Vagina (tissue), 2 donors: ENCODE data around the gene MTERF4. TPM values are rescaled to one million over a fixed set of nuclear protein-coding genes. Genes with fewer than 3 reads are reported as not detected.

Source experiments
- DNase-seq, 2 donors: peaks; one replicate each; pipeline ENCODE4 v3.0.0-alpha.2; 2017; ENCODE audit errors: extremely low spot score in 2 of 2
- H3K27ac ChIP-seq: fragments of 200-600 bp; sonication (generic); one replicate; pipeline ENCODE4 v1.5.1; 2019
- H3K27me3 ChIP-seq: fragments of 200-600 bp; sonication (generic); one replicate; pipeline ENCODE4 v1.5.1; 2019
- H3K36me3 ChIP-seq, 2 donors: fragments of 200-600 bp; sonication (generic); one replicate each; pipeline ENCODE4 v1.5.1; 2017 to 2019
- H3K4me1 ChIP-seq: fragments of 200-600 bp; sonication (generic); one replicate; pipeline ENCODE4 v1.5.1; 2019
- H3K4me3 ChIP-seq, 2 donors: fragments of 200-600 bp; sonication (generic); 1 replicate in 1 of 2; 2 replicates in 1 of 2; pipeline ENCODE4 v1.5.1; 2016 to 2019
- H3K9me3 ChIP-seq: fragments of 200-600 bp; sonication (generic); one replicate; pipeline ENCODE4 v1.5.1; 2019
- POLR2A ChIP-seq, 2 donors: fragments of 450-650 bp; IDR thresholded peaks; one replicate each; pipeline ENCODE4 v1.6.1; 2017; ENCODE audit warnings: antibody characterized with exemption in 2 of 2, mild to moderate bottlenecking in 2 of 2, moderate library complexity in 2 of 2
- POLR2AphosphoS5 ChIP-seq, 2 donors: sonication (generic); formaldehyde crosslinking; IDR thresholded peaks; one replicate each; pipeline ENCODE4 v1.9.0; 2017; ENCODE audit warnings: antibody characterized with exemption in 2 of 2, mild to moderate bottlenecking in 2 of 2, low read depth in 1 of 2; ENCODE audit not compliant: insufficient read depth in 1 of 2
- intact Hi-C: fragments of 100-400 bp; cut with DNase I; formaldehyde crosslinking; loops from one replicate; pipeline ENCODE4 v1.15.1; 2023
- total RNA-seq: library from RNA; depleted of rRNA; stranded (reverse); fragments of >200 nt; gene quantifications from one replicate; pipeline ENCODE4 v1.2.3, GENCODE V29; 2016
- TF ChIP-seq, protein P1 (sequence below), 3 experiments: fragments of 450-650 bp in 2 of 3; fragments of 200-600 bp in 1 of 3; sonication (generic) in 1 of 3; IDR thresholded peaks; one replicate each; pipeline ENCODE4 v1.5.1; 2017 to 2019; ENCODE audit warnings: antibody characterized with exemption in 3 of 3, mild to moderate bottlenecking in 2 of 3, moderate library complexity in 2 of 3

Gene MTERF4
- total RNA-seq, 1 donor from 2014 or later, result 30.2 TPM

DNA sequence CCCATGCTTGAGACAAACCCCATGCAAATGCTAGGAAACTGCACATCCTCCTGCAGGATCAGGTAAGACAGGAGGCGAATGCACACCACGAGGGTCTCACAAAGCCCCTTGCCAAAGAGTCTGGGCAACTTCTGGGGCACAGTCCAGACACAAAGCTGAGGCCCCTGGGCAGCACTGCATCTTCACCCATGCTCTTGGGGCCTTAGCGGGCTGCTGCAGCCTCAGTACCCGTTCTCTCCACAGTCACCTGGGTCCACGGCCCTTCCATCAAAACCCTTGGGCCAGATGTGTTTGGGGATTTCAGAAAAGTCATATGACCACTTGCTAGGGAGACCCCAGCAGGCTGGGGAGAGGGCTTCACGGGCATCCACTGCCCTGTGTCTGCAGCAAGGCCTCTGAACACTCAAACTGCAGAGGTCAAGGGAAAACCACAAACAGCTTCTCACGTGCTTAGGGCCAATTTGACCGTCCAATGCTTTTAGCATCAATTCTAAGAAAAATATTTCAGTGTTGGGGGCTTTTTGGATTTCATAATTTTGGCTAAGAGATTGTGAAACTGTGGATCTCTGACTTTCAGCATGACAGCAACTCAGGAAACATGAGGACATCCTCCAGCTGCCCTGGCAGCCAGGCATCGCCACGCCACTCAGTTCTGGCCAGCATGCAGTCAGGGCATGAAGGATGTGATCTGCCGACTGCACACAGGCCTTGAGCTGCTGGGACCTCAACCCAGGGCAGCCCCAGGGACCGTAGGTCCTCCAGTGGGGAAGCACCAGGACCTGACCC is 27.2 kb upstream of the MTERF4 start:
- Histone ChIP-seq H3K27me3 (no peaks in the 10 kb centered on the region), H3K4me1 (no peaks in the 10 kb centered on the region), H3K9me3 (no peaks in the 10 kb centered on the region), H3K36me3 (no peaks in the 10 kb centered on the region), H3K27ac (no peak overlapping the region), H3K4me3 (no peak overlapping the region)
- intact Hi-C loops, result no loop called here
- DNase-seq, result no peak
- TF ChIP-seq, protein P1, sequence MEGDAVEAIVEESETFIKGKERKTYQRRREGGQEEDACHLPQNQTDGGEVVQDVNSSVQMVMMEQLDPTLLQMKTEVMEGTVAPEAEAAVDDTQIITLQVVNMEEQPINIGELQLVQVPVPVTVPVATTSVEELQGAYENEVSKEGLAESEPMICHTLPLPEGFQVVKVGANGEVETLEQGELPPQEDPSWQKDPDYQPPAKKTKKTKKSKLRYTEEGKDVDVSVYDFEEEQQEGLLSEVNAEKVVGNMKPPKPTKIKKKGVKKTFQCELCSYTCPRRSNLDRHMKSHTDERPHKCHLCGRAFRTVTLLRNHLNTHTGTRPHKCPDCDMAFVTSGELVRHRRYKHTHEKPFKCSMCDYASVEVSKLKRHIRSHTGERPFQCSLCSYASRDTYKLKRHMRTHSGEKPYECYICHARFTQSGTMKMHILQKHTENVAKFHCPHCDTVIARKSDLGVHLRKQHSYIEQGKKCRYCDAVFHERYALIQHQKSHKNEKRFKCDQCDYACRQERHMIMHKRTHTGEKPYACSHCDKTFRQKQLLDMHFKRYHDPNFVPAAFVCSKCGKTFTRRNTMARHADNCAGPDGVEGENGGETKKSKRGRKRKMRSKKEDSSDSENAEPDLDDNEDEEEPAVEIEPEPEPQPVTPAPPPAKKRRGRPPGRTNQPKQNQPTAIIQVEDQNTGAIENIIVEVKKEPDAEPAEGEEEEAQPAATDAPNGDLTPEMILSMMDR (IDR thresholded peaks at IDR 0.05), result no peak
- TF ChIP-seq POLR2A (IDR thresholded peaks at IDR 0.05), result no peak

DNA sequence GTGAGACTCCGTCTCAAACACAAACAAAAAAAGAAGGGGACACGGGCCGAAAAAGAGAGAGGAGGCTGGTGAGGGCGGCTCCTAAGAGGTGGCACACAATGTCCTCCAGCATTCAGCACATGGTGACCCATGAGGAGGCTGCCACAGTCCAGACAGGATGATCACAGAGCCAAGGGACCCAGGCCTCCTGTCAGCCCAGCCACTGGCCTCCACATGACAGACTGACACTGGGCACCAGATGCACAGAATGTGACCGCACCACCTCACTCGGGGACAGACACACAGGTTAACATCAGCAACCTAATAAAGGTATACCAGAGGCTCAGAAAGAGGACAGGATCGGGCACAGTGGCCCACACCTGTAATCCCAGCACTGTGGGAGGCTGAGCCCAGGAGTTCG is 26.2 kb upstream of the MTERF4 start:
- no peak for DNase-seq
- TF ChIP-seq POLR2AphosphoS5 (IDR thresholded peaks at IDR 0.05; ENCODE audit: insufficient read depth in 1 of 2, low read depth in 1 of 2), result no peak
- TF ChIP-seq, protein P1 (IDR thresholded peaks at IDR 0.05), result no peak
- Histone ChIP-seq H3K27me3 (no peaks in the 10 kb centered on the region), H3K9me3 (no peaks in the 10 kb centered on the region), H3K4me3 (no peak overlapping the region), H3K27ac (no peak overlapping the region), H3K36me3 (no peaks in the 10 kb centered on the region), H3K4me1 (no peaks in the 10 kb centered on the region)
- intact Hi-C loops, result no loop called here

DNA sequence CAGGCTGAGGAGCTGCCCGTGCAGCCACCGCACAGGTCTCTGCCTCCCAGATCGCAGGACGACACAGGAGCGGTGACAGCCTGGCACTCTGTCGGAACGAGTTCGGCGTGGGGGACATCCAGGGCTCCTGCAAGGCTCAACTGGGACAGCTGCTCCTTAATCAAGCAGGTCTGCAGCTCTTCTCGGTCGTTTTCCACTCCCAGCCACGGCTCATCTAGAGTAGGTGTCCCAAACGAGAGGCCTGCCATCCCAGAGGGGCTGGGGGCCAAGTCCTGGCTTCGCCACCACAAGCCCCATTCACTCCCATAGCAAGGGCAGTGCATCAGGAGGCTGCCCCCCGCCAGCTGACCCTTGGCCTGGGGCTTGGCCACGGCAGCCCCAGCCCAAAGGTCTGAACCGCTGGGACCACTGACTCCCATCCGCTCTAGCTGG is 24.7 kb upstream of the MTERF4 start:
- Histone ChIP-seq H3K27ac (no peak overlapping the region), H3K36me3 (no peaks in the 10 kb centered on the region), H3K4me1 (no peaks in the 10 kb centered on the region), H3K4me3 (no peak overlapping the region), H3K9me3 (no peaks in the 10 kb centered on the region), H3K27me3 (no peaks in the 10 kb centered on the region)
- TF ChIP-seq POLR2A (IDR thresholded peaks at IDR 0.05) (no peak), POLR2AphosphoS5 (IDR thresholded peaks at IDR 0.05; ENCODE audit: insufficient read depth in 1 of 2, low read depth in 1 of 2) (no peak)
- TF ChIP-seq, protein P1 (IDR thresholded peaks at IDR 0.05), result no peak
- intact Hi-C loops, result no loop called here
- DNase-seq, result no peak

DNA sequence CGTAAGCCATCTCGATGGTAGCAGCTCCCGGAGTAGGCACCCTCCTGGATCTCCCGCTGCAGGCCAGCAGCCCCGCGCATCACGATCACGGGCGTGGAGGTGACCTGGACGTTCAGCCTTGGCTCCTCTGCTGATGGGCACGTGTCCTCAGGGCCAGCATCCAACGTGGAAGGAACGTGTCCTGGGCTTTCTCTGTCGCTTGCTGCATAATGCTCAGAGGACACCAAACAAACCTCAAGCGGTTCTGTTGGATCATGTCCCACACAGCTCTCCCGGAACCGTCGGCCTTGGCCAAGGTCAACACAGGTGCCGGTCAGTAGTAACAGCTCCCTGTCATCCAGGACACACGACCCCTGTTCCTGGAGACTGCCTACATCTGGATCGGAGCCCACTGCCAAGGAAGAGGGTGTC is 24.1 kb upstream of the MTERF4 start:
- no peak for TF ChIP-seq POLR2AphosphoS5 (IDR thresholded peaks at IDR 0.05; ENCODE audit: insufficient read depth in 1 of 2, low read depth in 1 of 2)
- H3K36me3 ChIP-seq, result no peaks in the 10 kb centered on the region
- no peak for DNase-seq
- no peaks in the 10 kb centered on the region for H3K9me3 ChIP-seq
- no peaks in the 10 kb centered on the region for H3K4me1 ChIP-seq
- H3K27me3 ChIP-seq, result no peaks in the 10 kb centered on the region
- H3K27ac ChIP-seq, result no peak overlapping the region
- intact Hi-C loops, result no loop called here
- no peak overlapping the region for H3K4me3 ChIP-seq

DNA sequence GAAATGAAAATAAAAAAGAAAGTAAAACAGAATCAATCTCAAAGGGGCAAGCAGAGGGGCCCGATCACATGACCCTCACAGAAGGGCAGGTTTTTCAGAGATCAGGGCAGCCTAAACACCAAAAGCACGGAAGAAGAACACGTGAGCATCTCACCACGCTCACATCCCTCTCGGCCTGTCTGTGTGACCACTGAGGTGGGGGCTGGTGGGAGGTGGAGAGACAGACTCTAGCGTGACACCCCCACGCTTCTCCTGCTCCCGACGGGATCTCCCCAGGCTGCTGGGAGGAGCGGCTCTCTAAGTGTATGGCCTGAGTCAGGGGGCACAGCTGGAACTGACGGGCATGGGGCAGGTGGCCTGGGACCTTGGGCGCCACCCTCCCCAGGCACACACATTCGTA is 23.5 kb upstream of the MTERF4 start:
- no peaks in the 10 kb centered on the region for H3K4me1 ChIP-seq
- no peak for DNase-seq
- no peak overlapping the region for H3K27ac ChIP-seq
- H3K36me3 ChIP-seq, result no peaks in the 10 kb centered on the region
- H3K4me3 ChIP-seq, result no peak overlapping the region
- no peaks in the 10 kb centered on the region for H3K9me3 ChIP-seq
- intact Hi-C loops, result no loop called here
- no peak for TF ChIP-seq POLR2AphosphoS5 (IDR thresholded peaks at IDR 0.05; ENCODE audit: insufficient read depth in 1 of 2, low read depth in 1 of 2)
- TF ChIP-seq POLR2A (IDR thresholded peaks at IDR 0.05), result no peak
- TF ChIP-seq, protein P1 (IDR thresholded peaks at IDR 0.05), result no peak
- no peaks in the 10 kb centered on the region for H3K27me3 ChIP-seq
